ENCODE data around the gene PALMD.

PALMD gene

GRCh38 chr1:99658031-99658290, 12.0 kb downstream of the PALMD start:
- in situ Hi-C loops (cut with MboI; ENCODE audit: low sequenced_read_pairs), result no loop called here

DNA sequence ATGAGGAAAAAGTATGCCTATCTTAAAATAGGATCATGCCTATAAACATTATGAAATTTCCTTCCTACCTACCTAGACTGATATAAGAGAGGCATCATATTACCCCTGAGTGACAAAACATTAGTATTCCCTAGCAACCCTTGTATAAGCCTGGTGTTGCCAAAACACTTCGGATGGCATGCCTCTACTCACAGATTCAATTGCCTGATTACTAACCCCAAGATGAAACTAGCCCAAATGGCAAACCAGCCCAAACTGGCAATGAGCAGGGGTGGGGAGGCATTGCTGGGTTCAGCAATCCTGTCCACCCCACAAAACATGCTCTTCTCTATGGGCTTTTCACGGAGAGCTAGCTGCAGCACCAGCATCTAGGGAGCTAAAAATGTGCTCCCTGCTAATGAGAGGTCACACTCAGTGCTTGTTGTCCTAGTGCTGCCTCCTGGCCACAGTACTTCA, 13.9 kb downstream of the PALMD start:
- in situ Hi-C loops (cut with MboI; ENCODE audit: low sequenced_read_pairs), result no loop called here

DNA sequence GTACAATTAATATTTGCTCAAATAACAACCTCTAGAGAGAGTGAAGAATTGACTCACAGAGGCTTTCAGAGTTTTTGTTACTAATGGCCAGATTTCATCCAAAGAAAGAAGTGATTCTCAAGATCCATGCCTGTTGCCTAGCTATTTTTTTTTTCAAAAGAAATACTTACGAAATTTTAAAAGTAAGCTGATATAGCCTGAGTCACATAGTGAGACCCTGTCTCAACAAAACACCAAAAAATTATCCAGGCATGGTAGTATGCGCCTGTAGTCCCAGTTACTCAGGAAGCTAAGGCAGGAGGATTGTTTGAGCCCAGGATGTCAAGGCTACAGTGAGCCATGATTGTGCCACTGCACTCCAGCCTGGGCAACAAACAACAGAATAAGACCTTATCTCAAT, 14.6 kb downstream of the PALMD start:
- in situ Hi-C loops (cut with MboI; ENCODE audit: low sequenced_read_pairs), result no loop called here

DNA sequence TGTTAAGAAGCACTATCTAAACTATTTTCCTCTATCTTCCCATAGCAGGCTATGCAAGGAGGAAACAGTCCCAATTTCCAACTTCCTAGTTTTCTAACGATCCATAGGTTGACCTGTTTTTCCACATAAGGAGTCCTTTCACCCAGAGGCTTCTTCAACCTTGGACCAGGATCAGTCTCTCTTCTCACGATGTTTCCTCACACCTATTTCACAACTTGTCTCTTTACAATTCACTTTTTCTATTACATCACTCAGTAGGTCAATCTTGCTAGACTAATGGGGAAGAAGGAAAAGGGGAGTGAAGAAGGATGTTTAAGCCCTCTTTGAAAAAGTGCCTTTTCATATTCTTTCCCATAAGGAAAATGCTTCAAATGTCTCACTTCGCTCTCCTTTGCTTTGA, 15.9 kb downstream of the PALMD start:
- in situ Hi-C loops (cut with MboI; ENCODE audit: low sequenced_read_pairs), result no loop called here

- in situ Hi-C loops (cut with MboI; ENCODE audit: low sequenced_read_pairs), result no loop called here
These were observed 16.7 kb downstream of the PALMD start for GRCh38 chr1:99662539-99663080.

DNA sequence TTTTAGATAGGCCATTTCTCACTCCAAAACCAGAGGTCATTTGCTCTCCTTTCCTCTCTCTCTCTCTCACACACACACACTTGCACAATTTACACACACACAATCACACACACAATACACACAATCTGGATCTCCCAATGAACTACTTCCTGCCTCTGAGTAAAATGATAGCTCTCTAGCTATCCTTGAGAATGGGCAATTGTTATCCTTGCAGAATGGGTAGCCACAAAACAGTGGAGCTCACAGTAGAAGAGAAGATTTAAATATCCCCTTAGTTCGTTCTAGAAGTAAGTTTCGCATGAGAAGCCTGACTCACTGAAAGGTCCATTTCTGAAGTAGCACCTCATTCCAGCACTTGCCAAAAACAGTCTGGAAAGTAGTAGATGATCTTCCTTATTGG, 17.6 kb downstream of the PALMD start:
- in situ Hi-C loops (cut with MboI; ENCODE audit: low sequenced_read_pairs), result no loop called here

- in situ Hi-C loops (cut with MboI; ENCODE audit: low sequenced_read_pairs), result no loop called here
These were observed 19.3 kb downstream of the PALMD start for GRCh38 chr1:99665212-99665611.

GRCh38 chr1:99669376-99669775, 23.5 kb downstream of the PALMD start:
- in situ Hi-C loops (cut with MboI; ENCODE audit: low sequenced_read_pairs), result no loop called here

DNA sequence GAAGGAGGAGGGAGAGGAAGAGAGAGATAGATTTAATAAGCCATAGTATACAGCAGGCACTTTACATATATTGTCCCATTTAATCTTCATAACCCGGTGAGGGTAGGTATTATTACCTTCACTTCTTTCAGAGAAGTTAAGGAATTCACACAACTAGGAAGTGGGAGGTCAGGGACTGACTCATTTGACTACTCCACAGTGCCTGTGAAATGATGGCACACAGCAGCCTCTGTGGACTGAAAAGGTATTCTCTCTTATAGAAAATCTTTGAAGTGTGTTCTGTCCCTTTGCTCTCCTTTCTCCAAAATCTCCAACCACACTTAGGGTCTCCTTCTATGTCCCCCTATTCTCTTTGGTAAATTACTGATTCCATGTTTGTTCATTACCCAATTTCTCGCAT, 23.9 kb downstream of the PALMD start:
- in situ Hi-C loops (cut with MboI; ENCODE audit: low sequenced_read_pairs), result no loop called here

DNA sequence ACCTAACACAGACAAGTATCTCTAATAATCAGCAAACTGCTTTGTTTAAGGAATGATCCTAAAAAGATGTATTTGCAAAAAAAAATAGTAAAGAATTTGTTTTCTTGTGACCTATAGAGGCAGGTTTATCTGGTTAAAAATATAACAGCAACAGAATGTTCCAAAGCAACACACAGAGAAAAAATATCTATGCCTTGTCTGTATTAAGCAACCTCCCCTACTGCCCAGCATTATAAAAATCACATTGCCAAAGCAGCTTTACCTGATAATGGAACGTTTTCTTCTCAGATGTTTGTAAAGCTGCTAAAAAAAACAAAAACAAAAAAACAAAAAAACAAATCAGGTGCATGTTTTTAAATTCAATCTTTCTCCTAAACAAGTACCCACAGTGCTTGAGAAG, 24.7 kb downstream of the PALMD start:
- in situ Hi-C loops (cut with MboI; ENCODE audit: low sequenced_read_pairs), result no loop called here

- in situ Hi-C loops (cut with MboI; ENCODE audit: low sequenced_read_pairs), result no loop called here
These were observed 26.1 kb downstream of the PALMD start for GRCh38 chr1:99672038-99672437.

GRCh38 chr1:99672530-99673213, 26.8 kb downstream of the PALMD start:
- in situ Hi-C loops (cut with MboI; ENCODE audit: low sequenced_read_pairs), result no loop called here

GRCh38 chr1:99673315-99673714, 27.4 kb downstream of the PALMD start:
- in situ Hi-C loops (cut with MboI; ENCODE audit: low sequenced_read_pairs), result no loop called here

DNA sequence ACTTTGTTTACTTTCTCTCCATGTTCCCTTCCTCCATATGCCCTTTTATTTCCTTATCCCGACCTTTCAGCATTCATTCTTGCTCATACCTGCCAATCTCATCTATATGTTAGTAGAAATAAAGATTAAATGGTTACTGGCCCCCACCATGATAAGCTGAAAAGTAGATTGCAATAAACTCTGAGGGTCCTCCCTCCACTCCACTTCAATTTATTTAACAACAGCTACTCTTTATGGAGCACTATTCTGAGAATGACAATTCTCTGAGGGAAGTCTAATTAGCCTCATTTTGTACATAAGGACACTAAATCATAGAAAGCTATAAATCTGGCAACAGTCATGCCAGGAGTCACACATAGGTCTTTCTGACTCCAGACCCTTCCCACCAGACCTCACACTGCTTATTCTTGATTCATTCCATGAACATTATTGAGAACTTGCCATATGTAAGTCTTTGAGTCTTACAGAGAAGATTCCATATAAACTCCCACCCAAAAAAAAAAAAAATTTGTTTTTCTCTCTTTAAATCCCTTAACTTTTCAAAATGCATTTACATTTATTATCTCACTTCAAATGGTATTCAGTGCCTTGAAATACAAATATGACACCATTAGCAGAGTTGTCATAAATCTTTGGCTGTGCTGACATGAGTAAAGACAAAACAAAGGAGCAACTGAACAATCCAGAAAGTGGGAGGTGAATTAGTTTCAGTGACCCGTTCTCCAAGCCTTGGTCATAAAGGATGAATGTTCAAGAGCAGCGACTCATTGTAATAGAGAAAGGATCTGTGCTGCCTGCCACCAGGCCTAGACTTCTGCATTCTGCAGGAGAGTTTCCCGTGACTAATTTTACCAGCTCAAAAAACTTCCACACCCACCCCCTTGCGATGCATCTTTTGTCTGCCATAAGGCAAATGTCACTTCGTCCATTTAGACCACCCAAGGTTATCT, 28.5 kb downstream of the PALMD start:
- in situ Hi-C loops (cut with MboI; ENCODE audit: low sequenced_read_pairs), result no loop called here

- in situ Hi-C loops (cut with MboI; ENCODE audit: low sequenced_read_pairs), result no loop called here
These were observed 29.4 kb downstream of the PALMD start for GRCh38 chr1:99675292-99675691.

GRCh38 chr1:99675994-99676393, 30.1 kb downstream of the PALMD start:
- in situ Hi-C loops (cut with MboI; ENCODE audit: low sequenced_read_pairs), result no loop called here

DNA sequence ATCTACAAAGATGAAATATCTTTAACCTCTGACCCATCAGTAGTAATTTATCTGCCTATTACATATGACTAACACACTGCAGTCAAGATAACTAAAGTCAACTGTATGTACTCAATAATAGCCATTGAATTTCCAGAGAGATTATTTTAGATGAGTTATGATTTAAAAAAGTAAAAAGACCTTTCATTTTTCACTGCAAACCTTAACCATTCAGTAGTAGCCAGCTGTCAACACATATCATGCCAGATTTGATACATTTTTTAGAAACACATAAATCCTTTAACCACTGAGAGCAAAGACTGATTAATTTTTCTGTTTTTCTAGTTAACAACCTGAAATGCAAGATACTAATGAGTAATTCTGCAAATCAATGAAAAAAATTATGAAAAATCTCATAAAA, 31.0 kb downstream of the PALMD start:
- in situ Hi-C loops (cut with MboI; ENCODE audit: low sequenced_read_pairs), result no loop called here

GRCh38 chr1:99677416-99677815, 31.5 kb downstream of the PALMD start:
- in situ Hi-C loops (cut with MboI; ENCODE audit: low sequenced_read_pairs), result no loop called here

DNA sequence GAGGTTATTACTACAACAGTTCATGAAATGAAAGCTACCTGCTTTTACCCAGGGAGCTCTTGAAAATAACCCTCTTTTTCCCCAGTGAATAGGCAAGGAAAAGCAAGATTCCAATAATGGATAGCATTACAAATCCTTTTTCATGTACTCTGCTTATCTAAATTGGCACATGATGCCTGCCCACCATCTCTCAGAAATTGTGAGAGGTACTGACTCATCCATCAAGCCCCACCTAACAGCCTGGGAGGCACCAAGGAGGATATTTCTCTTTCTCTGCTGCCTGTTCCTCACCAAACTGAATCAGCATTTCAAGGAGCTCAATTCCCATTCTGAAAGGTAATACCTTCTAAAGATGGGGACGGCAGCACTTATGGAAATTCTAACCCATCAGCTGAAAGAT, 34.4 kb downstream of the PALMD start:
- in situ Hi-C loops (cut with MboI; ENCODE audit: low sequenced_read_pairs), result no loop called here

- in situ Hi-C loops (cut with MboI; ENCODE audit: low sequenced_read_pairs), result no loop called here
These were observed 35.7 kb downstream of the PALMD start for GRCh38 chr1:99681583-99681982.

- in situ Hi-C loops (cut with MboI; ENCODE audit: low sequenced_read_pairs), result no loop called here
These were observed 36.4 kb downstream of the PALMD start for GRCh38 chr1:99682291-99682751.

All from HL-60/S4 treated with retinoic acid at 250 ng/mL for 4 days and 3 days (cell line).